Sigmoid colon (tissue), 4 donors: Measurements from ENCODE around the gene OGN.
A peak's percentile ranks its signal among the peaks of the same experiment; 100 is the strongest.

Experiments
- CTCF ChIP-seq, 4 experiments: fragments of 450-650 bp in 3 of 4; fragments of 200-600 bp in 1 of 4; IDR thresholded peaks; one replicate each; pipeline ENCODE4 v1.5.1; 2016 to 2019; ENCODE audit warnings: antibody characterized with exemption in 4 of 4, mild to moderate bottlenecking in 3 of 4, moderate library complexity in 2 of 4
- EP300 ChIP-seq, 4 donors: sonication (generic); formaldehyde crosslinking; IDR thresholded peaks; one replicate each; pipeline ENCODE4 v1.6.1; 2017; ENCODE audit warnings: antibody characterized with exemption in 4 of 4
- POLR2A ChIP-seq, 2 donors: fragments of 450-650 bp; IDR thresholded peaks; one replicate each; pipeline ENCODE4 v1.6.1; 2016; ENCODE audit warnings: antibody characterized with exemption in 2 of 2, mild to moderate bottlenecking in 2 of 2, moderate library complexity in 2 of 2
- POLR2AphosphoS5 ChIP-seq, 4 donors: sonication (generic); formaldehyde crosslinking; IDR thresholded peaks; one replicate each; pipeline ENCODE4 v1.6.1; 2017; ENCODE audit warnings: antibody characterized with exemption in 4 of 4

DNA sequence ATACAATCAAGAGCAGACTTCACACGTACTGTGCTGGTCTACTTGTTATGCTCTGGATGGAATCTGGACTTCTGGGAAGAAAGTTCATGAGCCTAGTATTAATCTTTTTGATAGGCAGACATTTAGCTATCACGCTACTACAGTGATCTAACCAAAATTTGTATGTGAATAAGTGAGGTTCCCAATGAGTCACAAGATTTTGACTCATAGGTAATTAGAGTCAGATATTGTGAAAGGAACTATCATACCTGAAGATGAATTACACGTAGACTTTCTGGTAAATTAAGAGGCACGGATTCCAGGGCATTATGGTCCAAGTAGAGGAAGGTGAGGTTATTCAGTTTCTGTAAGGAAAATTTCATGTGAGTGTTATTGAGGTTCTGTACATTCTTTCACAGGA is 18.4 kb downstream of the OGN start:
- no peak for TF ChIP-seq CTCF (IDR thresholded peaks at IDR 0.05)
- no peak for TF ChIP-seq POLR2A (IDR thresholded peaks at IDR 0.05)
- TF ChIP-seq EP300 (IDR thresholded peaks at IDR 0.05) = no peak
- TF ChIP-seq POLR2AphosphoS5 (IDR thresholded peaks at IDR 0.05) = peak in 1 of 4 donors; percentile 20
